Loucy (cell line): ENCODE results near the gene KATNAL2.

ENCODE experiments used
- CTCF ChIP-seq: fragments of 200-600 bp; sonication (generic); conservative IDR thresholded peaks from 2 replicates; pipeline ENCODE4 v1.5.1; 2014; ENCODE audit warnings: mild to moderate bottlenecking, antibody characterized with exemption, low read length
- EZH2phosphoT487 ChIP-seq: fragments of 200-600 bp; IDR thresholded peaks from 2 replicates; pipeline ENCODE4 v1.6.1; 2018; ENCODE audit warnings: antibody characterized with exemption, mild to moderate bottlenecking, moderate library complexity, borderline replicate concordance

GRCh38 chr18:46942646-46943045 lies 25.2 kb downstream of the KATNAL2 start:
- TF ChIP-seq CTCF (no peak), EZH2phosphoT487 (no peak)
